ENCODE data around the gene CHCHD6.

CHCHD6 gene

GRCh38 chr3:126983653-126984390 lies 279.8 kb downstream of the CHCHD6 start:
- DNase-seq, result peak; percentile 21

- no peak for DNase-seq
Observed at GRCh38 chr3:126984391-126985131, 280.5 kb downstream of the CHCHD6 start.

GRCh38 chr3:126985132-126985985 lies 281.3 kb downstream of the CHCHD6 start:
- no peak for DNase-seq

GRCh38 chr3:126986001-126986400 lies 282.0 kb downstream of the CHCHD6 start:
- no peak for DNase-seq

DNA sequence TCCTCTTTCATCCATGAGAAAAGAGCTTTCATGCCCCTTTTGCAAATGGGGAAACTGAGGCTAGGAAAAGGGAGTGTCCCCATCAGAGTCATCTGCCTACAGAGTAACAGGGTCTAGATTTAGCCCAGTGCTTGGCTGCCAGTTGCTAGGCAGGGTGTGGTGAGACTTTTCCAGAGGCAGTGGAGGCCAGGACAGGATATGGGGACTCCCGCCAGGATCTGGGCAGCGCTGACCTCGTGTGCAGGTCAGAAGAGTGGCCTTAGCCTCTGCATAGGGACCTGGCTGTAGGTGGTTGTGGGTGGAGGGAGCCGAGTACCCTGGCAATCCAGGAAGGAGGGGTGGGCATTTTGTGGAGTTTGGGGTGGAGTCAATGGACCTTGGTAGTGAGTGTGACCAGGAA lies 283.1 kb downstream of the CHCHD6 start:
- DNase-seq, result no peak

- DNase-seq, result no peak
Observed at GRCh38 chr3:126987596-126987995, 283.6 kb downstream of the CHCHD6 start.

GRCh38 chr3:126988451-126989021 lies 284.5 kb downstream of the CHCHD6 start:
- no peak for DNase-seq

DNA sequence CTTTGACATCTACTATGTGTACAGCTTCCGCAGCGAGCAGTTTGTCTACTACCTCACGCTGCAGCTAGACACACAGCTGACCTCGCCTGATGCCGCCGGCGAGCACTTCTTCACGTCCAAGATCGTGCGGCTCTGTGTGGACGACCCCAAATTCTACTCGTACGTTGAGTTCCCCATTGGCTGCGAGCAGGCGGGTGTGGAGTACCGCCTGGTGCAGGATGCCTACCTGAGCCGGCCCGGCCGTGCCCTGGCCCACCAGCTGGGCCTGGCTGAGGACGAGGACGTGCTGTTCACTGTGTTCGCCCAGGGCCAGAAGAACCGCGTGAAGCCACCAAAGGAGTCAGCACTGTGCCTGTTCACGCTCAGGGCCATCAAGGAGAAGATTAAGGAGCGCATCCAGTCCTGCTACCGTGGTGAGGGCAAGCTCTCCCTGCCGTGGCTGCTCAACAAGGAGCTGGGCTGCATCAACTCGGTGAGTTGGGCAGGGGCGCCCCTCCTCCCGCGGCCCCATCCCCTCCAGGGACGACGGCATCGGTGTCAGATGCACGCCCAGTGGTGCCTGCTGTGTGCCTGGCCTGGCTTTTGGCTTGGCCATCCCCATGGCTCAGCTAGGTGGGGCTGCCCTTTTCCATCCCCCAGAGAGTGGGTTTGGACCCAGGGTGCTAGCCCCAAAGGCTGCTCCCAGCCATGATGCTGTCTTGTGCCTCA lies 285.4 kb downstream of the CHCHD6 start:
- no peak for DNase-seq

GRCh38 chr3:126990024-126990700 lies 286.1 kb downstream of the CHCHD6 start:
- DNase-seq, result no peak

DNA sequence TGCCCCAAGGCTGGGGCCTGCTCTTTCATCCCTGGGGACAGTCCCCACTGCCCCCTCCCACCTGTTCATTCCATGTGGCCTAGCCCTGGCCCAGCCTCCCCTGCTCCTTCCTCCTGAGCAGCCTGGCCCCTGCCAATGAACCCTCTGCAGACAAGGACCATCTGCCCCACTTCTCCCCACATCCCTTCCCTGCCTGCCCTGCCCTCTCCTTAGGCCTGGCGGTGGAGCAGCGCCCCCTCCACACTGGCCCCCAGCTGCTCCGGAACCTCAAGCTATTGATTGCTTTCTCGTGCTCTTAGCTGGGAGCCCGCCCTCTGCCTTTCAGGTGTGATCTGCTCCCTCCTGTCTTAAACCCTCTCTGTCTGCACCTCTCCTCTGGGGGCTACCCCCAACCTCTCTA lies 286.9 kb downstream of the CHCHD6 start:
- no peak for DNase-seq

DNA sequence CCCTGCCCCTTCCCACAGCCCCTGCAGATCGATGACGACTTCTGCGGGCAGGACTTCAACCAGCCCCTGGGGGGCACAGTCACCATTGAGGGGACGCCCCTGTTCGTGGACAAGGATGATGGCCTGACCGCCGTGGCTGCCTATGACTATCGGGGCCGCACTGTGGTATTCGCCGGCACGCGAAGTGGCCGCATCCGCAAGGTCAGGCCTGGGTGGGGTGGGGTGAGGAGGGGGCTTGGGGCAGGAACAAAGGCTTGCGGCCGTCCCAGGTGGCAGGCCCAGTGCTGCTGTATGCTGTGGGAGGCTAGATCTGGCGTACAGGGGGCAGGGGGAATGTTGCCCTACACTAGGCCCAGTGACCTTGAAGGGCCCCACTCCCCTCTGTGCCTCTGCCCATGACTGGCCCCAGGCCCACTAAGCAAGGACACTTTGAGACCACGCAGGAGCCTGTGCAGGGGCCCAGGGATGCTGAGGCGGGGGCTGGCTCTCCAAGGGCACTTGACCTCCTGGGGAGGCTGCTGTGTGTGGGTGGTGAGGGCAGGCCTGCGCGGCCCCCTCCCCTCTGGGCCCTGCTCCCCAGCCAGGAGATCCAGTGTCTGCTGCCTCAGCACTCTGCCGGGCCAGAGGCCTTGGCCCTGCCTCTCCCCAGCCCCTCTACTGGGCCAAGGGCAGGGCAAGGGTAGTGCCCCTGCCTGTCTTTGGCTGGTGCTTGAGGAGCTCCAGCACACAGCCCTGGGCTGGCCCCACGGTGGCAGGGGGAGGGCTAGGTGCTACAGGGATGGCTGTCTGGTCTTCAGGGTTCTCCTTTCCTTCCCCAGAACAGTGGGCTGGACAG lies 287.5 kb downstream of the CHCHD6 start:
- no peak for DNase-seq

DNA sequence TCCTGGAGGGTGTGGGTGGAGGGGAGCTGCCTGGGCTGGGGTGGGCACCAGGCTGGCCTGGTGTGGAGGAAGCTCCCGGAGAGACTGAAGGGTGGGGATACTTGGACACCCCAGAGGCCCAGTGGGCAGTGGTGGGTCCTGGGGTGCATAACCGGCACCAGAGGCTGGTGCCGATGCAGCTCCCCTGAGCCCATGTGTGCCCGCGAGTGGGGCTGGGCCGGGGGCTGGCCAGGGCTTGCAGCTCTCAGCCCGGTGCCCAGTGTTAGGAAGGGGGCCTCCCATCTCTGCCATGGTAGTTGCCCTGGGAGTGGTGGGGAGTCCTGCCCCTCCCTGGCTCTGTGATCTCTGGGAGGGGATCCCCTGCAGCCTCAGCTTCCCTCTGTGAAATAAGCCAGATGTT lies 288.2 kb downstream of the CHCHD6 start:
- DNase-seq, result no peak

DNA sequence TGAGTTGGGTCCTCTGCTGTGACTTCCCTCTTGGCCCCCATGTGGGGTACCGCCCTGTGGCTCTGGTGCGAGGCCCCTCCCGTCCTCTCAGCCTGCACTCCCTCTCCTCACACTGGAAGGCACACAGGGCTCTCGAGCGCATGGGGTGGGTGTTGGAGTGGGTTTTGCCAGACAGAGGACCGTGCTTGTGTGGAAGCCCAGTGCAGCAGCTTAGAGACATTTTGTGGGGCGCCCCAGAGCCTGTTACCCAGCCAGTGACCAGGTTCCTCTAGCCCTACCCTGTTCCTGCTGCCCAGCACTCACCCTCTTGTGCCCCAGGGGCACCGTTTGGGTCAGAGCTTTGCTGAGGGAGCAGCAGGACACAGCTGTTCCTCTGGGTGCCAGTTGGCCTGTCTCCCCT lies 288.7 kb downstream of the CHCHD6 start:
- DNase-seq, result no peak

GRCh38 chr3:126993436-126993835 lies 289.4 kb downstream of the CHCHD6 start:
- no peak for DNase-seq

- DNase-seq, result no peak
Observed at GRCh38 chr3:126994661-126995245, 290.7 kb downstream of the CHCHD6 start.

- DNase-seq, result no peak
Observed at GRCh38 chr3:126995254-126995780, 291.3 kb downstream of the CHCHD6 start.

- no peak for DNase-seq
Observed at GRCh38 chr3:126995926-126996512, 292.0 kb downstream of the CHCHD6 start.

DNA sequence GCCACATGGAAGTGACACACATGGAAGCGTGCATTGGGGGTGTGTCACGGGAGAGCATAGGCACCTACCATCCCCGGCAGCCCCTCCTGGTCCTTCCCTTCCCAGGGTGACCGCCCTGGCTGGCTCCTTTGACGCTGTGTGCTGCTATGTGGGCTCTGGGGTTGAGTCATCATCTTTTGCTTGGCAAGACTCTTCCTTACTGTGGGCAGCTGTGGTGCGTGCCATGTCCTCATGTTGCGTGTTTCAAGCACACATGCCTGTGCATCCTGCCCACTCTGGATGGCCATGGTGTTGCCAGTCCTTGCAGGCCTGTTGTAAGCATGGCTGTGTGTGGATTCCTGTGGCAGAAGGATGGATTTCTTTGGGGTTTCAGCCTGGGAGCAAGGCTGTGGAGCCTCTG lies 292.9 kb downstream of the CHCHD6 start:
- DNase-seq, result no peak

DNA sequence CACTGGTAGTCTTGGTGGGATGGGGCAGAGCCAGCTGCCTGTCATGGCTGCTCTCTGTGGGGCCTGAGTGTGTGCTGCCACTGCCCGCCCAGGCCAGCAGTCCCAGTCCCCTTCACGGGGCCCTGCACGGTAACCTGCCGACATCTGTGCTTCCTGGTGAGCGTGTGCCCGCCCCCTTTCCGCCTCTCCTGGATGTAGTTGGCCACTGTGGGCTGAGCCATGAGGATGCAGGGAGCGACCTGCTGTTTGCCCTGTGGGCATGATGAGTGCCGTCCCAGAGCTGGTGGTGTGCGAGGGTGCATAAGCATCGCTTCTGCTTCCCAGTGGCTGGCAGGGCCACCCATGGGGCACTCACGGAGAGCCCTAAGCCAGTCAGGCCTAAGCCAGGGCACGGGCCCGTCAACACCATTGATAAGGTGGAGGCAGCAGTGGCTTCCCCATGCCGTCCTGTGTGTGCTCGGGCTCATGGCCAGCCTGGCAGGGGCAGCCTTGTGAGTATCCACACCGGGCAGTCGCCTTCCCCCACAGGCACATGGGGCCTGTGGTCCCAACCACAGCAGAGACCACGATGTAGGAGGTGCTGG lies 293.5 kb downstream of the CHCHD6 start:
- DNase-seq, result no peak
